ENCODE data around the gene BMS1. TPM values are rescaled to one million over a fixed set of nuclear protein-coding genes. Genes with fewer than 3 reads are reported as not detected.

The BMS1 gene
- total and polyA plus RNA-seq, 2 of the 13 experiments (the other 11 are each of a cell fraction or from before 2014, with no cell fraction given), result 3.9 to 25.2 TPM

- peak; percentile 61; the same call in 1 of the 2 replicates for TF ChIP-seq MEIS1 (CRISPR knock-in tag; IDR thresholded peaks at IDR 0.05; ENCODE audit: borderline replicate concordance)
- no peak for TF ChIP-seq STAG1 (CRISPR knock-in tag; IDR thresholded peaks at IDR 0.05)
- peak; percentile 77 for TF ChIP-seq ZNF124 (CRISPR knock-in tag; IDR thresholded peaks at IDR 0.05)
- TF ChIP-seq, protein P1, sequence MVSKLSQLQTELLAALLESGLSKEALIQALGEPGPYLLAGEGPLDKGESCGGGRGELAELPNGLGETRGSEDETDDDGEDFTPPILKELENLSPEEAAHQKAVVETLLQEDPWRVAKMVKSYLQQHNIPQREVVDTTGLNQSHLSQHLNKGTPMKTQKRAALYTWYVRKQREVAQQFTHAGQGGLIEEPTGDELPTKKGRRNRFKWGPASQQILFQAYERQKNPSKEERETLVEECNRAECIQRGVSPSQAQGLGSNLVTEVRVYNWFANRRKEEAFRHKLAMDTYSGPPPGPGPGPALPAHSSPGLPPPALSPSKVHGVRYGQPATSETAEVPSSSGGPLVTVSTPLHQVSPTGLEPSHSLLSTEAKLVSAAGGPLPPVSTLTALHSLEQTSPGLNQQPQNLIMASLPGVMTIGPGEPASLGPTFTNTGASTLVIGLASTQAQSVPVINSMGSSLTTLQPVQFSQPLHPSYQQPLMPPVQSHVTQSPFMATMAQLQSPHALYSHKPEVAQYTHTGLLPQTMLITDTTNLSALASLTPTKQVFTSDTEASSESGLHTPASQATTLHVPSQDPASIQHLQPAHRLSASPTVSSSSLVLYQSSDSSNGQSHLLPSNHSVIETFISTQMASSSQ (IDR thresholded peaks at IDR 0.05; ENCODE audit: low read depth), result 0 out of 2 replicates have a peak, but pooled peaks have one; percentile 22
- TF ChIP-seq, protein P1 (CRISPR knock-in tag; IDR thresholded peaks at IDR 0.05; ENCODE audit: borderline replicate concordance), result peak; percentile 75; the same call in 1 of the 2 replicates
- TF ChIP-seq, protein P2, sequence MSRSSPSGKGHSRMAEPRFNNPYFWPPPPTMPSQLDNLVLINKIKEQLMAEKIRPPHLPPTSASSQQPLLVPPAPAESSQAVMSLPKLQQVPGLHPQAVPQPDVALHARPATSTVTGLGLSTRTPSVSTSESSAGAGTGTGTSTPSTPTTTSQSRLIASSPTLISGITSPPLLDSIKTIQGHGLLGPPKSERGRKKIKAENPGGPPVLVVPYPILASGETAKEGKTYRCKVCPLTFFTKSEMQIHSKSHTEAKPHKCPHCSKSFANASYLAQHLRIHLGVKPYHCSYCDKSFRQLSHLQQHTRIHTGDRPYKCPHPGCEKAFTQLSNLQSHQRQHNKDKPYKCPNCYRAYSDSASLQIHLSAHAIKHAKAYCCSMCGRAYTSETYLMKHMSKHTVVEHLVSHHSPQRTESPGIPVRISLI (CRISPR knock-in tag; IDR thresholded peaks at IDR 0.05; ENCODE audit: borderline replicate concordance), result peak; percentile 28; the same call in 1 of the 2 replicates
- TF ChIP-seq, protein P3, sequence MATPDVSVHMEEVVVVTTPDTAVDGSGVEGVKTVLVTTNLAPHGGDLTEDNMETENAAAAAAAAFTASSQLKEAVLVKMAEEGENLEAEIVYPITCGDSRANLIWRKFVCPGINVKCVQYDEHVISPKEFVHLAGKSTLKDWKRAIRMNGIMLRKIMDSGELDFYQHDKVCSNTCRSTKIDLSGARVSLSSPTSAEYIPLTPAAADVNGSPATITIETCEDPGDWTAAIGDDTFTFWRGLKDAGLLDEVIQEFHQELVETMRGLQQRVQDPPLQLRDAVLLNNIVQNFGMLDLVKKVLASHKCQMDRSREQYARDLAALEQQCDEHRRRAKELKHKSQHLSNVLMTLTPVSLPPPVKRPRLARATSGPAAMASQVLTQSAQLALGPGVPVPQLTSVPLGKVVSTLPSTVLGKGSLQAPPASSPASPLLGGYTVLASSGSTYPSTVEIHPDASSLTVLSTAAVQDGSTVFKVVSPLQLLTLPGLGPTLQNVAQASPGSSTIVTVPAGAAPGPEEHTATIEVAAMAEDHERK (CRISPR knock-in tag; IDR thresholded peaks at IDR 0.05; ENCODE audit: low read depth), result peak; percentile 66
- TF ChIP-seq, protein P4, sequence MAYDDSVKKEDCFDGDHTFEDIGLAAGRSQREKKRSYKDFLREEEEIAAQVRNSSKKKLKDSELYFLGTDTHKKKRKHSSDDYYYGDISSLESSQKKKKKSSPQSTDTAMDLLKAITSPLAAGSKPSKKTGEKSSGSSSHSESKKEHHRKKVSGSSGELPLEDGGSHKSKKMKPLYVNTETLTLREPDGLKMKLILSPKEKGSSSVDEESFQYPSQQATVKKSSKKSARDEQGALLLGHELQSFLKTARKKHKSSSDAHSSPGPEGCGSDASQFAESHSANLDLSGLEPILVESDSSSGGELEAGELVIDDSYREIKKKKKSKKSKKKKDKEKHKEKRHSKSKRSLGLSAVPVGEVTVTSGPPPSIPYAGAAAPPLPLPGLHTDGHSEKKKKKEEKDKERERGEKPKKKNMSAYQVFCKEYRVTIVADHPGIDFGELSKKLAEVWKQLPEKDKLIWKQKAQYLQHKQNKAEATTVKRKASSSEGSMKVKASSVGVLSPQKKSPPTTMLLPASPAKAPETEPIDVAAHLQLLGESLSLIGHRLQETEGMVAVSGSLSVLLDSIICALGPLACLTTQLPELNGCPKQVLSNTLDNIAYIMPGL (CRISPR knock-in tag; IDR thresholded peaks at IDR 0.05; ENCODE audit: borderline replicate concordance in 1 of 2, low read depth in 1 of 2), result peak; percentile 95
- TF ChIP-seq ZNF296 (CRISPR knock-in tag; conservative IDR thresholded peaks at IDR 0.05), result no peak
- TF ChIP-seq, protein P5, sequence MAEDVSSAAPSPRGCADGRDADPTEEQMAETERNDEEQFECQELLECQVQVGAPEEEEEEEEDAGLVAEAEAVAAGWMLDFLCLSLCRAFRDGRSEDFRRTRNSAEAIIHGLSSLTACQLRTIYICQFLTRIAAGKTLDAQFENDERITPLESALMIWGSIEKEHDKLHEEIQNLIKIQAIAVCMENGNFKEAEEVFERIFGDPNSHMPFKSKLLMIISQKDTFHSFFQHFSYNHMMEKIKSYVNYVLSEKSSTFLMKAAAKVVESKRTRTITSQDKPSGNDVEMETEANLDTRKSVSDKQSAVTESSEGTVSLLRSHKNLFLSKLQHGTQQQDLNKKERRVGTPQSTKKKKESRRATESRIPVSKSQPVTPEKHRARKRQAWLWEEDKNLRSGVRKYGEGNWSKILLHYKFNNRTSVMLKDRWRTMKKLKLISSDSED (CRISPR knock-in tag; IDR thresholded peaks at IDR 0.05), result no peak
- peak; percentile 76; the same call in 1 of the 2 replicates for TF ChIP-seq ZXDC (CRISPR knock-in tag; IDR thresholded peaks at IDR 0.05)
Measured at GRCh38 chr10:42782446-42783180, at the start of gene BMS1 (continued).
